Activated CD8-positive, alpha-beta T cell treated with anti-CD3 and anti-CD28 coated beads for 36 hours (primary cell): Measurements from ENCODE around the gene ADAMTS9. TPM values are rescaled to one million over a fixed set of nuclear protein-coding genes. Genes with fewer than 3 reads are reported as not detected.

ENCODE experiments used
- ATAC-seq: fragments of 200-7000 bp; cut with Tn5 transposase; one replicate; pipeline ENCODE4 v1.10.0; 2021; ENCODE audit warnings: mild to moderate bottlenecking, moderate library complexity
- CTCF ChIA-PET: fragments of 350-600 bp; sonication (Branson Sonifier 250); formaldehyde crosslinking; loops from one replicate; lab custom pipeline; 2021; ENCODE audit warnings: antibody characterized with exemption; lab: Charles Lee
- POLR2A ChIA-PET: fragments of 350-600 bp; sonication (Branson Sonifier 250); formaldehyde crosslinking; loops from one replicate; lab custom pipeline; 2021; ENCODE audit warnings: antibody characterized with exemption; lab: Charles Lee
- DNase-seq: peaks from one replicate; pipeline ENCODE4 v3.0.0-alpha.2; 2020
- H3K27ac Mint-ChIP-seq: one replicate; pipeline ENCODE4 v1.8.0; 2021; ENCODE audit warnings: mild to moderate bottlenecking, mixed read lengths
- H3K27me3 Mint-ChIP-seq: one replicate; pipeline ENCODE4 v1.8.0; 2021; ENCODE audit warnings: mixed read lengths
- H3K36me3 Mint-ChIP-seq: one replicate; pipeline ENCODE4 v1.8.0; 2021; ENCODE audit warnings: low read depth, mixed read lengths
- H3K4me1 Mint-ChIP-seq: one replicate; pipeline ENCODE4 v1.8.0; 2021; ENCODE audit warnings: low read depth, mixed read lengths
- H3K4me3 Mint-ChIP-seq: one replicate; pipeline ENCODE4 v1.8.0; 2021; ENCODE audit warnings: mild to moderate bottlenecking, moderate library complexity, mixed read lengths
- H3K9me3 Mint-ChIP-seq: one replicate; pipeline ENCODE4 v1.8.0; 2021; ENCODE audit warnings: mixed read lengths
- intact Hi-C: fragments of 100-400 bp; cut with micrococcal nuclease; formaldehyde crosslinking; loops from one replicate; pipeline ENCODE4 v1.10.0; 2022
- total RNA-seq, 2 experiments: library from RNA; stranded (reverse); gene quantifications; one replicate each; pipeline ENCODE4 v1.2.3, GENCODE V29; 2021
- TF ChIP-seq, protein P1 (sequence below): fragments of 200-600 bp; IDR thresholded peaks from one replicate; pipeline ENCODE4 v1.8.0; 2022; ENCODE audit warnings: antibody characterized with exemption, mild to moderate bottlenecking

Gene ADAMTS9
- total RNA-seq, 2 experiments from 2014 or later: not detected

DNA sequence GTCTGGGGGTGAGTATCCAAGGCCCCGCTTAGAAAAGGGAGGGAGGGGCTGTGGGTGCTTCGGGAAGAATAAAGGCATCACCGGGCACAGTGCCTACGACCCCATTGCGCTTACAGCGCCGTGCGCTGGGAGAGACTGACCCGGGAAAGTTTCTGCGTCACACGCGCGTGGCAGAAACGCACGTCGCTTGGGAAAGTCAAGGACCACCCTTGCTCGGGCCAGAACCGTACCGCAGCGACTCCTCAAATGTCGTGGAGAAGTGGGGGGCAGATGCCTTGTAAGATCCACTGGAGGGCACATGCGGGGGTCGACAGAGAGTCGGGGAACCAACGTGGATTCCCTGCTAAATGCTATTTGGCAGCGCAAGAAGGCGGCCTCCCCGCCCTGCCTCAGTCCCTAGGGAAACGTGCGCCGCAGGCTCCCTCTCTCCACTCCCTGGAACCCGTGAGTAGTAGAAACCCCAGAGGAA lies 2.4 kb downstream of the ADAMTS9 start:
- DNase-seq (no peak), ATAC-seq (no peak)
- Mint-ChIP-seq H3K4me1 (peaks cover 6% of the 10 kb centered on the region), H3K36me3 (no peaks in the 10 kb centered on the region), H3K27ac (no peak overlapping the region), H3K27me3 (peaks cover 42% of the 10 kb centered on the region), H3K4me3 (no peak overlapping the region), H3K9me3 (no peaks in the 10 kb centered on the region)
- ChIA-PET CTCF (no interaction called here), POLR2A (no interaction called here)
- TF ChIP-seq, protein P1, sequence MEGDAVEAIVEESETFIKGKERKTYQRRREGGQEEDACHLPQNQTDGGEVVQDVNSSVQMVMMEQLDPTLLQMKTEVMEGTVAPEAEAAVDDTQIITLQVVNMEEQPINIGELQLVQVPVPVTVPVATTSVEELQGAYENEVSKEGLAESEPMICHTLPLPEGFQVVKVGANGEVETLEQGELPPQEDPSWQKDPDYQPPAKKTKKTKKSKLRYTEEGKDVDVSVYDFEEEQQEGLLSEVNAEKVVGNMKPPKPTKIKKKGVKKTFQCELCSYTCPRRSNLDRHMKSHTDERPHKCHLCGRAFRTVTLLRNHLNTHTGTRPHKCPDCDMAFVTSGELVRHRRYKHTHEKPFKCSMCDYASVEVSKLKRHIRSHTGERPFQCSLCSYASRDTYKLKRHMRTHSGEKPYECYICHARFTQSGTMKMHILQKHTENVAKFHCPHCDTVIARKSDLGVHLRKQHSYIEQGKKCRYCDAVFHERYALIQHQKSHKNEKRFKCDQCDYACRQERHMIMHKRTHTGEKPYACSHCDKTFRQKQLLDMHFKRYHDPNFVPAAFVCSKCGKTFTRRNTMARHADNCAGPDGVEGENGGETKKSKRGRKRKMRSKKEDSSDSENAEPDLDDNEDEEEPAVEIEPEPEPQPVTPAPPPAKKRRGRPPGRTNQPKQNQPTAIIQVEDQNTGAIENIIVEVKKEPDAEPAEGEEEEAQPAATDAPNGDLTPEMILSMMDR: no peak
- intact Hi-C loops: no loop called here

DNA sequence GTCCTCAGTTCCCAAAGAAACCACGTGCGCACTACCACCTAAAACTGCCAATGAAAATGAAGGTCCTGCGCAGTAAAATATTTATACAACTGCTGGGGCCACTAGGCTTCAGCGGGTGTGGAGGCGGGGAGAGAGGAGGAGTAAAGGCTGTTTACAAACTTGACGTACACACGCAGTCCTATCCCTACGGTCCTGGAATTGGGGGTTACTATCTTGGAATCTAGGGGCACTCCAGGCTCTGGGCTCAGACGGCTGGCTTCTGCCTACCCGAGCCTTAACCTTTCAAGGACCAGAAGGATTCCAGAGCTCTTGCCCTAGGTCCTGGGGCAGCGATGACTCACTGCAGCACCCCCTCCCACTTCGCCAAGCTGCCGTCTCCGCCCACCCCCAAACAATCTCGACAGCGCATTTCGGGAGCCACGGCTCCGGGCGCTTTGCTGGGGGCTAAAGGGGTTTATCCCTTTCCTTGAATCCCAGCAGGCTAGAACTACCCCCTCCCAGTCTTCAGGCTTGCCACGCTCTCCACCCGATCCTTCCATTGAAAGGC lies 3.0 kb downstream of the ADAMTS9 start:
- H3K4me3 Mint-ChIP-seq: no peak overlapping the region
- POLR2A ChIA-PET: no interaction called here
- DNase-seq (no peak), ATAC-seq (no peak)
- H3K9me3 Mint-ChIP-seq: no peaks in the 10 kb centered on the region
- H3K27me3 Mint-ChIP-seq: peaks cover 42% of the 10 kb centered on the region
- H3K36me3 Mint-ChIP-seq: no peaks in the 10 kb centered on the region
- intact Hi-C loops: no loop called here
- H3K4me1 Mint-ChIP-seq: peaks cover 6% of the 10 kb centered on the region
- no peak overlapping the region for H3K27ac Mint-ChIP-seq
- TF ChIP-seq, protein P1: no peak
- CTCF ChIA-PET: no interaction called here

DNA sequence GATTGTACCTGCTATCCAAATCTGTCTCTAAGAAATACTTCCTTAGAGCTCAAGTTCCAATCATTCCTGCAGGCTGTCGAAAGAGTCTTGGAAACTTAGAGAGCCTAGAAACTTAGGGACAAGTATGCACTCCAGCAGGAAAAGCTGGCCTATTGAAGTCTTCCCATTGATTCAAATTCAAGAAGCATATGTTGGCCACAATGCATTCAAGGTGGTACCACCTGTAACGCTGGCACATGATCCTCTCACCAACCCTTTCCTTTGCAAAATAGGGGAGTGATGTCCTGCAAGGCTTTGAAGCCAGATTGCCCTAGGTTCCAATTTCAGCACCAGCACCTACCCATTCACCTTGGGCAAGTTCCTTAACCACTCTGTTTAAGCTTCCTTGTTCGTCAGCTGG lies 6.0 kb downstream of the ADAMTS9 start:
- intact Hi-C loops: no loop called here
- Mint-ChIP-seq H3K27ac (no peak overlapping the region), H3K4me1 (peaks cover 3% of the 10 kb centered on the region), H3K36me3 (no peaks in the 10 kb centered on the region), H3K27me3 (peaks cover 29% of the 10 kb centered on the region), H3K4me3 (no peak overlapping the region), H3K9me3 (peaks cover 1% of the 10 kb centered on the region)
- ChIA-PET CTCF (no interaction called here), POLR2A (no interaction called here)
- no peak for ATAC-seq
- TF ChIP-seq, protein P1: no peak
- DNase-seq: no peak

DNA sequence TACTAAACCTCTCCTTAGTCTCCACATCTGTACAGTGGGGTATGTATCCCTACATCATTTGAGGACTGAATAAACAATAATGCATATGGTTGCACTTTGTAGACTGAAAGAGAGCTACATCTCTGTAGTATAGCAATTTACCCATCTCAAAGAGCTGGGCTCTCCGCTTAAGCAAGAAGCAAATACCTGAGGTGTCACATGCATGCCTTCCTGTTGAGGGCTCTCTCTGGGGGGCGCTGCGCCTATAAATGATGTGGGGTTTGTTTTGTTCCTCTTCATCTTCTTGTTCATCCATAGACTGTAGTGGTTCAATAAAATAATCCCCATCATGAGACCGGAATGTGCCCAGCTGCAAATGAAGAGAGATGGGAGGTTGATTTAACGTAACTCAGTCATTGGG lies 6.8 kb downstream of the ADAMTS9 start:
- intact Hi-C loops: no loop called here
- Mint-ChIP-seq H3K4me1 (no peaks in the 10 kb centered on the region), H3K4me3 (no peak overlapping the region), H3K9me3 (peaks cover 1% of the 10 kb centered on the region), H3K27me3 (peaks cover 22% of the 10 kb centered on the region), H3K27ac (no peak overlapping the region), H3K36me3 (no peaks in the 10 kb centered on the region)
- ChIA-PET CTCF (interaction anchor here (0.9 kb wide), 1 partner anchor 73 kb away, joined by 3 read pairs; no protein-coding TSS in a partner anchor), POLR2A (interaction anchor here (0.6 kb wide), 1 partner anchor 473 kb away, joined by 3 read pairs; no protein-coding TSS in a partner anchor)
- ATAC-seq: no peak
- no peak for DNase-seq
- TF ChIP-seq, protein P1: no peak

DNA sequence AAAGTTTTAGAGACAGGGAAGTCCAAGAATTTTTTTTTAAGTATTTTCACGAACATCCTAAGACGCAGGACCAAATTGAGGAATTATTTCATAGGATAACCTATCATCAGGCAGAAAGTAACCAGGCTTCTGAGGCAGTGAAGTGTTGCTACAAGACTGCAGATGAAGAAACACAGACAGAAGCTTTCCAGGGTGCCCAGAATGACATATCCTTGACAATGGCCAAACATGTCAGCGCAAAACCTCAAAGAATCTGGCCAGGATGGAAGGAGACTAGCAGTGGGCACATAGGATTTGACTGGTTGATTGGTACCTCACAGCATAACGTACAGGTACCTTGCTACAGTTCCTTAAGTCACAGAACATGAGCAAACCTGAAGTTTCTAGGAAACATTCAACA lies 7.5 kb downstream of the ADAMTS9 start:
- DNase-seq (no peak), ATAC-seq (no peak)
- Mint-ChIP-seq H3K4me3 (no peak overlapping the region), H3K9me3 (peaks cover 1% of the 10 kb centered on the region), H3K4me1 (no peaks in the 10 kb centered on the region), H3K27me3 (peaks cover 17% of the 10 kb centered on the region), H3K27ac (no peak overlapping the region), H3K36me3 (no peaks in the 10 kb centered on the region)
- intact Hi-C loops: no loop called here
- TF ChIP-seq, protein P1: no peak
- ChIA-PET POLR2A (no interaction called here), CTCF (no interaction called here)
